Measurements from ENCODE around the gene POMGNT1. TPM values are rescaled to one million over a fixed set of nuclear protein-coding genes. Genes with fewer than 3 reads are reported as not detected.

The POMGNT1 gene
- total RNA-seq, 1 donor from 2014 or later = 142 TPM

GRCh38 chr1:46211051-46211450 lies 12.8 kb upstream of the POMGNT1 start:
- Histone ChIP-seq H3K27me3 (ENCODE audit: low read depth) (no peaks in the 10 kb centered on the region), H3K36me3 (no peaks in the 10 kb centered on the region), H3K4me1 (peaks cover 15% of the 10 kb centered on the region), H3K9me3 (replicated peaks) (no peaks in the 10 kb centered on the region), H3K27ac (replicated peaks) (no peak overlapping the region), H3K4me3 (no peak overlapping the region)
- no peak for TF ChIP-seq CTCF (IDR thresholded peaks at IDR 0.05; ENCODE audit: borderline replicate concordance)
- no peak for DNase-seq
- intact Hi-C loops (cut with micrococcal nuclease) = no loop called here

- intact Hi-C loops (cut with micrococcal nuclease) = no loop called here
- H3K36me3 ChIP-seq = no peaks in the 10 kb centered on the region
- H3K27me3 ChIP-seq (ENCODE audit: low read depth) = no peaks in the 10 kb centered on the region
- H3K4me3 ChIP-seq = no peak overlapping the region
- H3K27ac ChIP-seq (replicated peaks) = no peak overlapping the region
- H3K9me3 ChIP-seq (replicated peaks) = no peaks in the 10 kb centered on the region
- DNase-seq = no peak
- TF ChIP-seq CTCF (IDR thresholded peaks at IDR 0.05; ENCODE audit: borderline replicate concordance) = no peak
- H3K4me1 ChIP-seq = peaks cover 20% of the 10 kb centered on the region
Observed at GRCh38 chr1:46210561-46210960, 12.3 kb upstream of the POMGNT1 start.

- Histone ChIP-seq H3K27ac (replicated peaks) (peak overlapping the region; percentile 91), H3K4me1 (peaks cover 55% of the 10 kb centered on the region), H3K27me3 (ENCODE audit: low read depth) (no peaks in the 10 kb centered on the region), H3K4me3 (no peak overlapping the region), H3K9me3 (replicated peaks) (no peaks in the 10 kb centered on the region), H3K36me3 (no peaks in the 10 kb centered on the region)
- intact Hi-C loops (cut with micrococcal nuclease) = no loop called here
- DNase-seq = no peak
- TF ChIP-seq CTCF (IDR thresholded peaks at IDR 0.05; ENCODE audit: borderline replicate concordance) = no peak
Observed at GRCh38 chr1:46206399-46206798, 8.2 kb upstream of the POMGNT1 start.

GRCh38 chr1:46205791-46206190 lies 7.6 kb upstream of the POMGNT1 start:
- DNase-seq = no peak
- intact Hi-C loops (cut with micrococcal nuclease) = no loop called here
- peaks cover 51% of the 10 kb centered on the region for H3K4me1 ChIP-seq
- H3K4me3 ChIP-seq = peak overlapping the region; percentile 90
- TF ChIP-seq CTCF (IDR thresholded peaks at IDR 0.05; ENCODE audit: borderline replicate concordance) = no peak
- H3K27me3 ChIP-seq (ENCODE audit: low read depth) = no peaks in the 10 kb centered on the region
- no peaks in the 10 kb centered on the region for H3K9me3 ChIP-seq (replicated peaks)
- peak overlapping the region; percentile 91 for H3K27ac ChIP-seq (replicated peaks)
- H3K36me3 ChIP-seq = no peaks in the 10 kb centered on the region

GRCh38 chr1:46205141-46205540 lies 6.9 kb upstream of the POMGNT1 start:
- Histone ChIP-seq H3K27me3 (ENCODE audit: low read depth) (no peaks in the 10 kb centered on the region), H3K27ac (replicated peaks) (peak overlapping the region; percentile 91), H3K4me1 (peaks cover 51% of the 10 kb centered on the region), H3K4me3 (peak overlapping the region; percentile 90), H3K9me3 (replicated peaks) (no peaks in the 10 kb centered on the region), H3K36me3 (no peaks in the 10 kb centered on the region)
- intact Hi-C loops (cut with micrococcal nuclease) = no loop called here
- TF ChIP-seq CTCF (IDR thresholded peaks at IDR 0.05; ENCODE audit: borderline replicate concordance) = no peak
- DNase-seq = no peak

- H3K27ac ChIP-seq (replicated peaks) = peak overlapping the region; percentile 91
- intact Hi-C loops (cut with micrococcal nuclease) = no loop called here
- H3K4me1 ChIP-seq = peaks cover 51% of the 10 kb centered on the region
- TF ChIP-seq CTCF (IDR thresholded peaks at IDR 0.05; ENCODE audit: borderline replicate concordance) = no peak
- no peak for DNase-seq
- H3K36me3 ChIP-seq = no peaks in the 10 kb centered on the region
- no peaks in the 10 kb centered on the region for H3K9me3 ChIP-seq (replicated peaks)
- no peaks in the 10 kb centered on the region for H3K27me3 ChIP-seq (ENCODE audit: low read depth)
- H3K4me3 ChIP-seq = peak overlapping the region; percentile 90
Observed at GRCh38 chr1:46204406-46204742, 6.1 kb upstream of the POMGNT1 start.

Measured in left ventricle myocardium inferior (tissue), 1 donor.